Posterior cingulate gyrus (tissue), 11 donors: ENCODE data around the gene LYZL2.
"Not testable (repeated sequence)": the region's sequence is repeated elsewhere in the genome, so short reads cannot be mapped to it uniquely, and the experiment has no call there.

Source experiments
- DNase-seq, 10 donors: peaks; one replicate each; pipeline versions ENCODE4 v3.0.0 to v3.0.0-alpha.2; 2020 to 2021; ENCODE audit warnings: mixed read lengths in 3 of 10
- intact Hi-C: fragments of 100-400 bp; cut with DNase I; formaldehyde crosslinking; loops from one replicate; pipeline ENCODE4 v1.15.1; 2023

LYZL2 gene

GRCh38 chr10:30639946-30640786, 10.6 kb upstream of the LYZL2 start:
- no peak for DNase-seq
- intact Hi-C loops = no loop called here

GRCh38 chr10:30637881-30638467, 8.4 kb upstream of the LYZL2 start:
- intact Hi-C loops = no loop called here
- no peak for DNase-seq

- intact Hi-C loops = no loop called here
- DNase-seq = no peak
Measured at GRCh38 chr10:30631188-30631587, 1.6 kb upstream of the LYZL2 start.

- intact Hi-C loops = no loop called here
- no peak for DNase-seq
Measured at GRCh38 chr10:30630571-30630970, 1.0 kb upstream of the LYZL2 start.

- intact Hi-C loops, DNase-seq: not testable (repeated sequence)
Measured at GRCh38 chr10:30628576-30628975, 977 bp downstream of the LYZL2 start.

GRCh38 chr10:30626837-30627236, 2.7 kb downstream of the LYZL2 start:
- DNase-seq, intact Hi-C loops: not testable (repeated sequence)

- DNase-seq, intact Hi-C loops: not testable (repeated sequence)
Measured at GRCh38 chr10:30626196-30626595, 3.4 kb downstream of the LYZL2 start.

GRCh38 chr10:30625080-30625479, 4.5 kb downstream of the LYZL2 start:
- DNase-seq = no peak
- intact Hi-C loops = no loop called here

GRCh38 chr10:30619966-30620365, 9.6 kb downstream of the LYZL2 start:
- intact Hi-C loops = no loop called here
- DNase-seq = no peak

- intact Hi-C loops = no loop called here
Measured at GRCh38 chr10:30617070-30617469, 12.5 kb downstream of the LYZL2 start.

GRCh38 chr10:30611041-30611440, 18.5 kb downstream of the LYZL2 start:
- DNase-seq, intact Hi-C loops: not testable (repeated sequence)

More at GRCh38 chr10:30617070-30617469, 12.5 kb downstream of the LYZL2 start:
- no peak for DNase-seq

- DNase-seq = no peak
Measured at GRCh38 chr10:30607814-30608213, 21.7 kb downstream of the LYZL2 start.

GRCh38 chr10:30606313-30606712, 23.2 kb downstream of the LYZL2 start:
- DNase-seq = no peak
- intact Hi-C loops = no loop called here

More at GRCh38 chr10:30607814-30608213, 21.7 kb downstream of the LYZL2 start:
- intact Hi-C loops = no loop called here

- intact Hi-C loops, DNase-seq: not testable (repeated sequence)
Measured at GRCh38 chr10:30605341-30606121, 24.0 kb downstream of the LYZL2 start.

- no peak for DNase-seq
- intact Hi-C loops = no loop called here
Measured at GRCh38 chr10:30603589-30603988, 26.0 kb downstream of the LYZL2 start.

- intact Hi-C loops = no loop called here
- DNase-seq = no peak
Measured at GRCh38 chr10:30602747-30603146, 26.8 kb downstream of the LYZL2 start.

- no peak for DNase-seq
- intact Hi-C loops = no loop called here
Measured at GRCh38 chr10:30600005-30600404, 29.5 kb downstream of the LYZL2 start.

- intact Hi-C loops = no loop called here
- DNase-seq = no peak
Measured at GRCh38 chr10:30598105-30598776, 31.3 kb downstream of the LYZL2 start.

- DNase-seq, intact Hi-C loops: not testable (repeated sequence)
Measured at GRCh38 chr10:30597433-30597824, 32.1 kb downstream of the LYZL2 start.
